Neuron (in vitro differentiated cells): ENCODE data around the gene NPAS1.

Experiments
- H2AFZ ChIP-seq: one replicate; pipeline ENCODE4 v1.6.1; 2013; ENCODE audit warnings: low read depth, mild to moderate bottlenecking, inconsistent platforms, low read length, moderate library complexity
- H3K27me3 ChIP-seq: one replicate; pipeline ENCODE4 v1.6.1; 2013; ENCODE audit warnings: low read length; ENCODE audit not compliant: insufficient read depth
- H3K36me3 ChIP-seq: one replicate; pipeline ENCODE4 v1.6.1; 2013; ENCODE audit warnings: low read length; ENCODE audit not compliant: insufficient read depth
- H3K4me1 ChIP-seq: one replicate; pipeline ENCODE4 v1.6.1; 2013; ENCODE audit warnings: low read length; ENCODE audit not compliant: insufficient read depth
- H3K4me3 ChIP-seq: 2 replicates; pipeline ENCODE4 v1.5.1; 2013; ENCODE audit warnings: mild to moderate bottlenecking, low read length, moderate library complexity
- H3K9me3 ChIP-seq: one replicate; pipeline ENCODE4 v1.6.1; 2013; ENCODE audit warnings: low read length

Gene NPAS1, protein sequence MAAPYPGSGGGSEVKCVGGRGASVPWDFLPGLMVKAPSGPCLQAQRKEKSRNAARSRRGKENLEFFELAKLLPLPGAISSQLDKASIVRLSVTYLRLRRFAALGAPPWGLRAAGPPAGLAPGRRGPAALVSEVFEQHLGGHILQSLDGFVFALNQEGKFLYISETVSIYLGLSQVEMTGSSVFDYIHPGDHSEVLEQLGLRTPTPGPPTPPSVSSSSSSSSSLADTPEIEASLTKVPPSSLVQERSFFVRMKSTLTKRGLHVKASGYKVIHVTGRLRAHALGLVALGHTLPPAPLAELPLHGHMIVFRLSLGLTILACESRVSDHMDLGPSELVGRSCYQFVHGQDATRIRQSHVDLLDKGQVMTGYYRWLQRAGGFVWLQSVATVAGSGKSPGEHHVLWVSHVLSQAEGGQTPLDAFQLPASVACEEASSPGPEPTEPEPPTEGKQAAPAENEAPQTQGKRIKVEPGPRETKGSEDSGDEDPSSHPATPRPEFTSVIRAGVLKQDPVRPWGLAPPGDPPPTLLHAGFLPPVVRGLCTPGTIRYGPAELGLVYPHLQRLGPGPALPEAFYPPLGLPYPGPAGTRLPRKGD

DNA sequence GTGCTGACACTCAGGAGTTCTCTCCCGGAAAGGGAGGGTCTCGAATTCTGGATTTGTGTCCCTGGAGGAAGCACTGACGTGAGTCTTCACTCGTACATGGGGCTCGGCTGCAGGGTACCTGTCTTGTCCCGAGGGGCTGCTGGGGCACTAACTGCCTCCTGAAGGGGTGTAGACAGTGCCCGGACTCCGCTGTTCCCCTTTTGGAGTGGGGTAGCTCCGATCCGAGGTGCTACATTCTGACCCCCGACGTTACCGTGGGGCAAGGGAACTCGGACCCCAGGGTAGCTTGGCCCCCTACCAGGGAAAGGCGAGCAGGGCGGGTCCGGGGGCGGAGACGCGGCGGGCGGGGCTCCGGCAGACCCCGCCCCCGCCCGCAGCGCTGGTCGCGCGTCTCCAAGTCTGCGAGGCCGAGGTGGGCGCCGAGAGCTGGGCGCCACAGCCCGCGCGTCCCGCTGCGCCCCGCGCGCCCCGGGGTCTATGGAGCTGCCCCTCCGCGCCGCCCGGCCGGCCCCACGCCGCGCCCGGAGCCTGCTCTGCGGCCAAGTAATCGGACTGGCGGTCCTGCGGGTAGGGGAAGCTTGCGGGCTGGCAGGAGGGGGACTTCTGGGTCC is at the start of gene NPAS1:
Gene NPAS1, plus strand, starts transcription at position 407 of the 611 bp plus-strand sequence. CDS start 1,211 bp downstream, outside the sequence.
- Histone ChIP-seq H3K4me1 (peaks cover 15% of the 10 kb centered on the region), H2AFZ (no peak within 1 kb of the TSS), H3K36me3 (no peaks in the 10 kb centered on the region), H3K9me3 (no peaks in the 10 kb centered on the region), H3K4me3 (peak within 1 kb of the TSS; percentile 17), H3K27me3 (peaks cover 52% of the 10 kb centered on the region)

GRCh38 chr19:46970815-46971214 is 48.8 kb upstream of the NPAS1 start:
- no peaks in the 10 kb centered on the region for H3K9me3 ChIP-seq
- H3K4me3 ChIP-seq, result no peak overlapping the region
- no peaks in the 10 kb centered on the region for H3K27me3 ChIP-seq
- peaks cover 8% of the 10 kb centered on the region for H3K4me1 ChIP-seq
- H2AFZ ChIP-seq, result no peak overlapping the region
- peaks cover 23% of the 10 kb centered on the region for H3K36me3 ChIP-seq

DNA sequence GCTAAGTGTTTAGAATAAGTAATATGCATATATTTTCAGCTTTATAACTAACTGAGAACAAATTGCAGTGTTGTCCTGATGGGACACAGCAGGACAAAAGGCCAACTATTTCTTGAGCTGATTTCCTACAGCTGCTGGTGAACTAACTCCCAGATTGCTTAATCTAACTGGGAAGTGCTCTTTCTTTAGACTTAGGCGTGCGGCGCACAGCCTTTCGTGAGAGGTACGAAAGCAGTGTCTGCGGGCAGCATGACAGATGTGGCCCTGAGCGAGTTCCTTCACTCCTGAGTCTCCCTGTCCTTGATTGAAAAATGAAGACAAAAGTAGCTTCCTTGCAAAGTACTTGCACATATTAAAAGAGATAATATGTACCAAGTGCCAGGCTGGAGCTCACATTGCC is 47.3 kb upstream of the NPAS1 start:
- Histone ChIP-seq H3K36me3 (peaks cover 15% of the 10 kb centered on the region), H3K4me3 (no peak overlapping the region), H3K27me3 (no peaks in the 10 kb centered on the region), H3K9me3 (no peaks in the 10 kb centered on the region), H3K4me1 (peaks cover 23% of the 10 kb centered on the region), H2AFZ (no peak overlapping the region)

GRCh38 chr19:46974181-46974580 is 45.5 kb upstream of the NPAS1 start:
- no peak overlapping the region for H3K4me3 ChIP-seq
- H3K9me3 ChIP-seq, result no peaks in the 10 kb centered on the region
- no peak overlapping the region for H2AFZ ChIP-seq
- peaks cover 33% of the 10 kb centered on the region for H3K4me1 ChIP-seq
- H3K36me3 ChIP-seq, result peaks cover 9% of the 10 kb centered on the region
- H3K27me3 ChIP-seq, result no peaks in the 10 kb centered on the region

DNA sequence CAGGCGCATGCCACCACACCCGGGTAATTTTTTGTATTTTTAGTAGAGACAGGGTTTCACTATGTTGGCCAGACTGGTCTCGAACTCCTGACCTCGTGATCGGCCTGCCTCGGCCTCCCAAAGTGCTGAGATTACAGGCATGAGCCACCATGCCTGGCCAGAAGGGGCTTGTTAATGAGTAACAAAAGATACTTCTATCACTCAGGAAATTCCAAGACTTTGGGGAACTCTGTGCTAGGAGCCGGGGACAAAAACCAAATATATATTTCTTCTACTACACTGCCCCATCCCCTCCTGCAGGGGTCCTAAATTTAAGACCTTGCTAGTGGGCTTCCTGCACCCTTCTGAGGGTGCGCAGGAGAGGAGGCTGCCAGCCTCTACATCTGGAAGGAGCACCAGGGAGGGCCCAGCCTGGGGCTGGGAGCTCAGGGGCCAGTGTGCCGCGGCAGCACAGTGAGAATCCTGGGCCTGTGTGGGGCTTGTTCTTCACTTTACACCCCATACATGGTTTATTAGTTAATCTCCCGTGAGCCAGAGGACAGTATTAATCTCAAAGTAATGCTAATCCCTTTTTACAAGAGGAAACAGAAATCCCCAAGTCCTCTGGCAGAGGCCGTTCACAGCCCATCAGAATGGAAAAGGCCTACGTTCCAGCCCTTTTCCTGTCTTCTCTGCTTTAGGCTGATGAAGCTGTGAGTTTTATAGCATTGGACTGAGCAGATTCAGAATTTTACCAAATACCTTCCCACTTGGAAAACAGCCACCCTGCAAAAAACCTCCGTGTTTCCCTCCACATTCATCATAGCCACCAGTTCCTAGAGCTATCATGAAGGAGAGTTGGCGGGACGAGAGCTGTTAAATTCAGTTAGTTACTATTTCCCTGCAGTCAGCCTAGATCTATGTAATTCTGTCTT is 44.4 kb upstream of the NPAS1 start:
- Histone ChIP-seq H3K36me3 (peaks cover 2% of the 10 kb centered on the region), H2AFZ (no peak overlapping the region), H3K4me3 (no peak overlapping the region), H3K27me3 (no peaks in the 10 kb centered on the region), H3K4me1 (peaks cover 33% of the 10 kb centered on the region), H3K9me3 (no peaks in the 10 kb centered on the region)

DNA sequence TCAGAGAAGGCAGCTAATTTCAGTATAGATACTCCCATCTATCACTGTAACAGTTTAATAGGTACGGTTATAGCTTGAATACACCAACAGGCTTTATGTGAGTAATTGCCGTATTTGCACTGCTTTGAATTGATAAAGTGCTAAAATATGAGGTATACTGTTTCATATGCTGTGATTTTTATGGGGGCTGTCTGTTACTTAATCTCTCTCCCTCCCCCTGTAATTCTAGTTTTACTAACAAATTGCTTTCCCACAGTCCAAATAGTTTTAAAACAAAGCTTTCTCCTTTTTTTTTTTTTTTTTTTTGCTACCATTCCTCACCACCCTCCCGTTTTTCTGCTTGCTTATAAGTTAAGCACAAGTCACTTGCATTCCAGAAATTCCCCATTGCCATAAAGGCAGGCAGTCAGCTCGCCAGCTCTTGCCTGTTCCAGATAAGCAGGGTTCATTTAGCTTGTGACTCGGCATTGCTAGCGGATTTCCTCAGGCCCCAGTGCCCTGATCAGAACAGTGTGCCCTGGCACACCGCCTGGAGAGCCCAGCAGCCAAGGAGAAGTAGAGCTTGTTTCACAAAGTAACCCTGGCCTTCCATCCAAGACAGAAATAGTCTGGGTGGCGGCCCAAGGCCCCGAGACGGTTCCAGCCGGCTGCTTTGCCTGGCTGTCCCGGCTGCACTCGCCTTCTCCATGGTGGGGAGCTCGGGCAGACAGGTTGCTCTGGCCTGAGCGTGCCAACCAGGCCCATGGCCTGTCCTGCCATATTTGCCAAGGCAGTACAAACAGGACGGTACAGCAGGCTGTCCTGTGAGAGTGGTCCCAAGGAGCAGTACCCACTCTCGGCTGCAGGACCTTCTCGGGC is 43.5 kb upstream of the NPAS1 start:
- no peak overlapping the region for H3K4me3 ChIP-seq

DNA sequence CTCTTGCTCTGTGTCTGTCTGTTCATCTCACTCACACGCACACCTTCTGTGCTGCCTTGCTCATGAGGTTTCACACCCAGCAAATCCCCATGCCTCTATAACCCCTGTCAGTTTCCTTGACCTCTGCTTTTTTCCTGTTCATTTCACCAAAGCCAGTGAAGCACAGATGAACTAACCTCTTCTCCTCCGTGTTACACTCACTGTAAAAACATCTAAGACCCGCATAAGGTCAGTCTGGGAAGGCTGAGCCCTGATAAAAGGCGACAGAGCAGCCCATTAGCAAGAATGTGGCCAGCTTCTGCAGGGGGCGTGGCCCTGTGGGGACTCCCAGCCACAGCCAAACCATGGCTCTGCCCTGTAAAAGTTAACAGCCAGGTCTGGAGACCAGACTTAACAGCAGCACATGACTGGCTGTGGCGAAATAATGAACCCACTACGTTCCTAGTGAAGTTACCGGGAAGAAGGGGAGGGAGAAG is 42.8 kb upstream of the NPAS1 start:
- Histone ChIP-seq H2AFZ (no peak overlapping the region), H3K4me3 (no peak overlapping the region), H3K4me1 (peaks cover 33% of the 10 kb centered on the region)

More for the DNA sequence above, 43.5 kb upstream of the NPAS1 start:
- Histone ChIP-seq H3K9me3 (no peaks in the 10 kb centered on the region), H3K36me3 (peaks cover 2% of the 10 kb centered on the region), H2AFZ (no peak overlapping the region), H3K4me1 (peaks cover 33% of the 10 kb centered on the region), H3K27me3 (no peaks in the 10 kb centered on the region)

GRCh38 chr19:46977548-46977947 is 42.1 kb upstream of the NPAS1 start:
- no peak overlapping the region for H2AFZ ChIP-seq
- no peaks in the 10 kb centered on the region for H3K36me3 ChIP-seq
- H3K4me3 ChIP-seq, result no peak overlapping the region
- peaks cover 33% of the 10 kb centered on the region for H3K4me1 ChIP-seq
- H3K27me3 ChIP-seq, result no peaks in the 10 kb centered on the region
- no peaks in the 10 kb centered on the region for H3K9me3 ChIP-seq

More for the DNA sequence above, 42.8 kb upstream of the NPAS1 start:
- no peaks in the 10 kb centered on the region for H3K27me3 ChIP-seq
- no peaks in the 10 kb centered on the region for H3K9me3 ChIP-seq
- H3K36me3 ChIP-seq, result peaks cover 2% of the 10 kb centered on the region

DNA sequence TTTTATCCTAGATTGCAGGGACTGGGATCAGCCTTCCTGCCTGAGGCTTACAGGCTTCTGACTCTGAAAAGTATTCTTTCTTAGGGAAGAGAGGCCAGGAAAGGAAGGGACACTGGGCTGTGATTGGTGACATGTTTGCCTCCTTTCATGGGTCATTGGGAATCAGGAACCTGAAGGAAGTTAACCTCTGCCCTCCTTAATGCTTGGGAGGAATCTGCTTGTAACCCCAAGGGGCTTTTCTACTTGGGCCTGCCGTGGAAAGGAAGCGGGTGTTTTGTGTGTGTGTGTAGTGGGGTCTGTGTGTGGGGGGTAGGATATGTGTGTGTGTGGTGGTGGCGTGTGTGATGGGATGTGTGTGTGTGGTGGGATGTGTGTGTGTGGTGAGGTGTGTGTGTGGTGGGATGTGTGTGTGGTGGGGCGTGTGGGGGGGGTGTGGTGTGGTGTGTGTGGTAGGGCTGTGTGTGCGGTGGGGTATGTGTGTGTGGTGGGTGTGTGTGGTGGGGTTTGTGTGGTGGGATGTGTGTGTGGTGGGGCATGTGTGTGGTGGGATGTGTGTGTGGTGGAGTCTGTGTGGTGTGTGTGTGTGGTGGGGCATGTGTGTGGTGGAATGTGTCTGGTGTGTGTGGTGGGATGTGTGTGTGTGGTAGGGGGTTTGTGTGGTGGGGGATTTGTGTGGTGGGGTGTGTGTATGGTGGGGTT is 41.3 kb upstream of the NPAS1 start:
- H3K4me3 ChIP-seq, result no peak overlapping the region
- H3K9me3 ChIP-seq, result no peaks in the 10 kb centered on the region
- H3K27me3 ChIP-seq, result no peaks in the 10 kb centered on the region
- peaks cover 33% of the 10 kb centered on the region for H3K4me1 ChIP-seq
- no peak overlapping the region for H2AFZ ChIP-seq
- H3K36me3 ChIP-seq, result no peaks in the 10 kb centered on the region

DNA sequence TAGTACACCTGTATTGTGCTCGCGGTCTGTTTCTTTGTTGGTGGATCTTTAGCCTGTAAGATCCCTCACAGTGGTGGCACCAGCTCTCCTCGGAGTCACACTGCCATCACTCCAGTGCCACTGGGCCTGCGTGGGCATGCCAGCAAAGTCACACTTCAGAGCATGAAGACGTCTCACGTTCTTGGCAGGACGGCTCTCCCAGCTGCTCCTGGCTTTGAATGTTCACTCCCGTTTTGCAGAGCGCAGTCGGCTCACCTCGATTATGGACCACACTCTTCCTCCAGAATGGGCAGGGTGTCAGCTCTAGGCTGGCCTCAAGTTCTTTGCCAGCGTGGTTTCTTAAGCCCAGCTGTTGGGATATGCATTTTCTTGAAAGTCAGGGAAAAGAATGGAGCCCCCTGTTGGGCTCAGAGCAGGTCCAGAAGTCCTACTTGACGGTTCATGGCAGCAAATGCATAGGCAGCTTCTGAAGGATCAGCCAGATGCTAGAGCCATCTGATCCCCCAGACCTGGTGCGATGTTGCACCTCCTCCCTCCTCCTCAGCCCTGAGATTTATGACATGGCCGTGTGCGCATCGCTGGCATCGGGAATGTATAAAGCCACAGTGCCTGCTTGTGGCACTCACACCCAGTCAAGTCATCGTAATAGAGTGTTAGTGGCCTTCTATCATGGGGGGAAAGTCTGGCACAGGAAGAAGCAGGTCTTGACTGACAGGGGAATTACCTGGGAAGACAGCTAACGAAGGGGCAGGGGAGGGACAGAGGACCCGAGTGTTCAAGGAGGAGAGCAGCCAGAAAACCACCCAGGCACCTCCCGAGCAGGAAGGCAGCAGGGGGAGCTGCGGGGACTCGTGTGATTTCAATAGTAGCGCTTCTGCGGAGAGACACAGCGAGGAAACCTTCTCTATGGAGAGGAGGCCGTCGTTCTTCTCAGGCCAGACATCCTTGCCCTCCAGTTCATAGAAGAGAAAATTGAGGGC is 40.2 kb upstream of the NPAS1 start:
- H2AFZ ChIP-seq, result no peak overlapping the region
- H3K27me3 ChIP-seq, result no peaks in the 10 kb centered on the region
- H3K4me3 ChIP-seq, result no peak overlapping the region
- H3K36me3 ChIP-seq, result no peaks in the 10 kb centered on the region
- H3K4me1 ChIP-seq, result peaks cover 33% of the 10 kb centered on the region
- no peaks in the 10 kb centered on the region for H3K9me3 ChIP-seq

DNA sequence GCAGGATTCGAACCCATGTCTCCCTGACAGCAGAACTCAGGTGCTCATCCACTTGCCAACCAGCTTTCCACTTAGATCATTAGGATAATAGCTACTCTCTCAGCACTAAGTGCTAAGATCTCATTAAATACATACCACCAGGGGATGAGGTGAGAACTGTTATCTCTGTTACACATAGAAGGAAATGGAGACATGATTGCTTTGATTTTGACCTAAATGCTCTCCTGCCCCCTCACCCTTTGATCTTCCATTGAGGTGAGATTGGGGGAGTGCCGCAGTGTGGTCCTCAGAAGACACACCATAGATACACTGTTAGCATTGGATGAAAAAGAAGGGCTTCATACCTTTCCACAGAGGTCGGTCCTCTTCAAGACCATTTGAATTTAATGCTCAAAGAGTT is 38.9 kb upstream of the NPAS1 start:
- H3K27me3 ChIP-seq, result no peaks in the 10 kb centered on the region
- no peak overlapping the region for H2AFZ ChIP-seq
- H3K4me3 ChIP-seq, result no peak overlapping the region
- H3K9me3 ChIP-seq, result no peaks in the 10 kb centered on the region
- no peaks in the 10 kb centered on the region for H3K36me3 ChIP-seq
- H3K4me1 ChIP-seq, result peaks cover 26% of the 10 kb centered on the region
